Stimulated activated CD8-positive, alpha-beta memory T cell treated with anti-CD3 and anti-CD28 coated beads, Interleukin-12 subunit alpha, Interleukin-12 subunit beta, amount 100 ng/mL, for 24 hours (primary cell): Measurements from ENCODE around the gene SETDB1.

Experiments
- DNase-seq: peaks from one replicate; pipeline ENCODE4 v3.0.0-alpha.2; 2020; ENCODE audit errors: extremely low read depth

SETDB1 gene

DNA sequence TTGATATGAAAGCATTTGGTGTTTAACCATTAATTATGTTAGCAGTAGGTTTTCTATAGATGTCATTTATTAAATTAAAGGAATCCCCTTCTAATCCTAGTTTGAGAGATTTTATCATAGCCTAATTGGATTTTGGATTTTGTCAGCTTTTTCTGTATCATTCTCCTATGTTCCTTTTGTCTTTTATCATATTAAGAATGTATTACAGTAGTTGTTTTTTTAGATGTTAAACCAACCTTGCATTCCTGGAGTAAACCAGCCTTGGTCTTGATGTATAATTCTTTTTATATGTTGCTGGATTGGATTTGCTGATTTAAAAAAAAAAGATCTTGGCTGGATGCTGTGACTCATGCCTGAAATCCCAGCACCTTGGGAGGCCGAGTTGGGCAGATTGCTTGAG lies 5.6 kb downstream of the SETDB1 start:
- no peak for DNase-seq

GRCh38 chr1:150944856-150945255 lies 18.7 kb downstream of the SETDB1 start:
- no peak for DNase-seq

- no peak for DNase-seq
Measured at GRCh38 chr1:150954708-150955107, 28.5 kb downstream of the SETDB1 start.

DNA sequence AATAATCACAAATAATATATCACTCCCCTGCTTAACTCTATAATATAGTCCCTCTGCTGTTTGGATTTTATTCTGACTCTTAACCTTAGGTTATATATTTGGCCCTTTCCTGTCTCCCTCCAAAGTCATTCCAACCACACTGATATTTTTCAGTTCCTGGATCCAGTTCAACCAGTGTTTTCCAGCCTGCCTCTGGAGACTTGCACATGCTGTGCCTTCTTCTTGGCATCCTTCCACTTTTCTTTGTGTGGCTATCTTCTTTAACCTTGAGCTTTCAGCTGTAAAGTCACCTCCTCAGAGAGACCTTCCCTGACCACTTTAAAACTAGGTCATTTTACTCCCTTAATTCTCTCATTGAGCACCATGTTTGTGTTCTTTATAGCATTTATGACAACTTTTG lies 29.1 kb downstream of the SETDB1 start:
- DNase-seq: no peak

- no peak for DNase-seq
Measured at GRCh38 chr1:150957666-150958065, 31.5 kb downstream of the SETDB1 start.

DNA sequence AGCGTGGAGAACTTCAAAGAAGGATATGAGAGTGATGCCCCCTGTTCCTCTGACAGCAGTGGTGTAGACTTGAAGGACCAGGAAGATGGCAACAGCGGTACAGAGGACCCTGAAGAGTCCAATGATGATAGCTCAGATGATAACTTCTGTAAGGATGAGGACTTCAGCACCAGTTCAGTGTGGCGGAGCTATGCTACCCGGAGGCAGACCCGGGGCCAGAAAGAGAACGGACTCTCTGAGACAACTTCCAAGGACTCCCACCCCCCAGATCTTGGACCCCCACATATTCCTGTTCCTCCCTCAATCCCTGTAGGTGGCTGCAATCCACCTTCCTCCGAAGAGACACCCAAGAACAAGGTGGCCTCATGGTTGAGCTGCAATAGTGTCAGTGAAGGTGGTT lies 34.5 kb downstream of the SETDB1 start:
- no peak for DNase-seq

GRCh38 chr1:150961756-150962155 lies 35.6 kb downstream of the SETDB1 start:
- DNase-seq: no peak

GRCh38 chr1:150963321-150964163 lies 37.4 kb downstream of the SETDB1 start:
- DNase-seq: no peak

GRCh38 chr1:150964164-150964489 lies 38.0 kb downstream of the SETDB1 start:
- DNase-seq: no peak

GRCh38 chr1:150965605-150966004 lies 39.4 kb downstream of the SETDB1 start:
- DNase-seq: no peak

GRCh38 chr1:150966011-150966410 lies 39.8 kb downstream of the SETDB1 start:
- no peak for DNase-seq

- DNase-seq: no peak
Measured at GRCh38 chr1:150967936-150968335, 41.8 kb downstream of the SETDB1 start.

DNA sequence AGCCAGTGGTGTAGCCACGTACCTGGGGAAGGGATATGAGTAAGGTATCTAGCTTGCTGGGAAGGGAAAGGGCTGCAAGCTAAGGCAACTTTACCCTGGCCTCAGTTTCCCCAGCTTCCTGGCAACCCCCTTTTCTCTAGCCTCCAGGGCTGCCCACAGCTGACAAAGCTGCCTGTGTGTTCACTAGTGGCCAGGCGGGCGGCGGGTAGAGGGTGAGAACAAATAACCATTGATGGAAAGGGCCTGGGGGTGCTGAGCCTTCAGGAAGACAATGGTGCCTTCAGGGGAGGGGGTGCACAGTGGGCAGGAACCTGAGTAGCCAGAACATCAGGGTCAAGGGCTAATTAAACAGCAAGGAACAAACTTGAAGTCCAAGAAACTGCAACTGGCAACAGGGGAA lies 42.3 kb downstream of the SETDB1 start:
- no peak for DNase-seq

DNA sequence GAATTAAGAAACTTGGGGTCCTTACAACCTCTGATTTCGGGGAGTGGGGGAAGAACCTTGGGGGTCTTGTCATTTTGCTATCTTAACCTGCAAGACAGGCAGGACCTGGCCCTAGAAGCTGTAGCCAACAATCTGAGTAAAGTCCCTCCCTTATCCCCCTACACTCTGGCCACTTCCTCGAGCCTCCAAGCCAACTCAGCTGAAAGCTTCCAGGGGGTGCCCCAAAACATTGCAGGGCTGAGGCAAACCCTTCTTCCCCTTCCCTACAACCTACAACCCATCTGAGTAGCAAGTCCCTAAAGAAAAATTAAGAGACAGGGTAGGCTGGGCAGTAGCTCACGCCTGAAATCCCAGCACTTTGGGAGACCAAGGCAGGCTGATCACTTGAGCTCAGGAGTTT lies 43.5 kb downstream of the SETDB1 start:
- no peak for DNase-seq

GRCh38 chr1:150970808-150971582 lies 44.8 kb downstream of the SETDB1 start:
- DNase-seq: no peak

GRCh38 chr1:150971583-150972416 lies 45.6 kb downstream of the SETDB1 start:
- DNase-seq: no peak

- DNase-seq: no peak
Measured at GRCh38 chr1:150972417-150972940, 46.3 kb downstream of the SETDB1 start.

DNA sequence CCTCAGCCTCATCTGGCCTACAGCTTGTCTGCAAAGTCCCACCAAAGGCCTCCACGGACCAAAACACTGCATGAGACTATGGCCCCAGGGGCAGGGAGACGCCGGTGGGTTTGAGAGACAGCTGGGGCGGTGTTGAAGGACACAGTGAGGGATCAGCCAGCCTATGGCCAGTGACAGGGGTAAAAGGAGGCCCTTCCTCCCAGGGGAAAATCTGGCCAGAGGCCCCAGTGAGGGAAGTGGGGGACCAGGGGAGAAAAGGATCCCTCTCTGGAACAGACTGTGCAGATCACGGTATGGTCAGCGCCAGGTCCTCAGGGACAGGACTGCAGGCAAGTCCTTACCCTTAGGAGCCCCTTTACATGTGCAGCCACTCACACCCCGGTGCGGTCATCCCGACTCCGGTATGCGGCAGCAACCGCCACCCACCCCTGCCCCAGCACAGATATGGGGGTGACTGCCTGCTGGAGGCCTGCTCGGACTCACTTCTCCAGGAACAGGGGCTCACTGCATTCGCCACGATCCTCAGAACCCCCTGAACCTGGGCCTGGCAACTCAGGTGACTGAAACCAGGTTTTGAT lies 47.2 kb downstream of the SETDB1 start:
- DNase-seq: no peak

- DNase-seq: no peak
Measured at GRCh38 chr1:150973836-150974579, 47.8 kb downstream of the SETDB1 start.

- peak; percentile 26 for DNase-seq
Measured at GRCh38 chr1:150974580-150975478, 48.7 kb downstream of the SETDB1 start, which contains the start of gene CERS2. Gene CERS2 (minus strand): TSS chr1:150974835. CDS start chr1:150969090, 5,745 bp downstream.
